A673 (cell line): ENCODE data around the gene KLHL35.

Source experiments
- CTCF ChIP-seq: fragments of 300-800, 200-600 bp; sonication (generic); conservative IDR thresholded peaks from 2 replicates; pipeline ENCODE4 v1.5.1; 2017; ENCODE audit warnings: low read depth, mild to moderate bottlenecking, antibody characterized with exemption, low read length, moderate library complexity, mixed read lengths
- EZH2 ChIP-seq: fragments of 200-600 bp; sonication (generic); IDR thresholded peaks from 2 replicates; pipeline ENCODE4 v1.6.1; 2017; ENCODE audit warnings: borderline replicate concordance, low read depth, mild to moderate bottlenecking, mixed read lengths, antibody characterized with exemption, low read length; ENCODE audit not compliant: poor library complexity, severe bottlenecking

GRCh38 chr11:75463106-75463774 is 30.2 kb upstream of the KLHL35 start:
- no peak for TF ChIP-seq CTCF
- TF ChIP-seq EZH2 = no peak
